Stimulated activated CD4-positive, alpha-beta T cell treated with anti-CD3 and anti-CD28 coated beads, Interleukin-1b, Interleukin-23, amount 100 ng/mL, for 24 hours (primary cell): ENCODE data around the gene FAAH.
"Not testable (repeated sequence)": the region's sequence is repeated elsewhere in the genome, so short reads cannot be mapped to it uniquely, and the experiment has no call there.

Source experiments
- DNase-seq, 4 experiments: peaks; one replicate each; pipeline ENCODE4 v3.0.0-alpha.2; 2020; ENCODE audit warnings: low read depth in 4 of 4, low spot score in 1 of 4

Gene FAAH

DNA sequence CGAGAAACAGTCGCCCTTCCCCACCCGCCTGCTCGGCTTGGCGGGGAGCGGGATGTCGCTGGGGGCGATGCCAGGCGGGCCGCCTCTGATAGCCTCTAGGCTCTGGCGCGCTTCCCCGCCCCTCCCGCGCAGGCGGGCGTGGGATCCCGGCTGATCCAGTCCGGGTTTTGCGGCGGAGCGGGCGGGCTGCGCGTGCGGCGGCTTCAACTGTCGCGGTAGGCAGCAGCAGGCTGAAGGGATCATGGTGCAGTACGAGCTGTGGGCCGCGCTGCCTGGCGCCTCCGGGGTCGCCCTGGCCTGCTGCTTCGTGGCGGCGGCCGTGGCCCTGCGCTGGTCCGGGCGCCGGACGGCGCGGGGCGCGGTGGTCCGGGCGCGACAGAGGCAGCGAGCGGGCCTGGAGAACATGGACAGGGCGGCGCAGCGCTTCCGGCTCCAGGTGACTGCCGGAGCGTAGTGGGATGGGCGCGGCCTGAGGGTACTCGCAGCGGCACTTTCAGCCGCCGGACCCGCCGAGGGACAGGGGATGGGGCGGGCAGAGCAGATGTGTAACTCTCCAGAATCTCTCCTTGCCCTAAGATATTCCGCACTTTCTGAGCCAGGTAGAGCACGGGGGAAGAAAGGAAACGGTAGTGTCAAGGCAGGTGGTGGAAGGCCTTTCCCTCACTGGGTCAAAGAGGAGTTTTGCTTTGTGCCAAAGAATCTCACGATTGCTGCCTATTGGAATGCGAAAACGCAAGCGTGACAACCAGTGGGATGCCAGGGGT lies at the start of gene FAAH:
Gene FAAH (plus strand): TSS at position 210 of the 764 bp plus-strand sequence. CDS start 32 bp downstream, at position 242.
- peak in 3 of 4 experiments; percentile 25 to 36 (median 28) for DNase-seq

DNA sequence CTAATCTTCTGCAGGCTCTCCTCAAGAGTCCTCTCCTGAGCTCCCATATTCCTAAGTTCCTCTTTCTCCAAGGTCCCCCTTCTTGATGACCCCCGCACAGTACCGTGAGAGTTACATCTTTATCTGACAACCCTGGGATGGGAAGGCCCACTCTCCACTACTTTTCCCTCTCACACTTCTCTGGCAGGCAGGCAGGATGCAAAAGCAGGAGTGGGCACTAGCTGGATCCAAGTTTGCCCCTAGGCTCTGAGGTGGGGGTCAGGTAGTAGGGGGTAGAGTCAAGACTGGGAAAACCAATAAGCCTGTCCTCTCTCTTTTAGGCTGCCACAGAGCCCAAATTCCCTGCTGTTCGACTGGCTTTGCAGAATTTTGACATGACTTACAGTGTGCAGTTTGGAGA lies 49.6 kb upstream of the FAAH start:
- no peak for DNase-seq

DNA sequence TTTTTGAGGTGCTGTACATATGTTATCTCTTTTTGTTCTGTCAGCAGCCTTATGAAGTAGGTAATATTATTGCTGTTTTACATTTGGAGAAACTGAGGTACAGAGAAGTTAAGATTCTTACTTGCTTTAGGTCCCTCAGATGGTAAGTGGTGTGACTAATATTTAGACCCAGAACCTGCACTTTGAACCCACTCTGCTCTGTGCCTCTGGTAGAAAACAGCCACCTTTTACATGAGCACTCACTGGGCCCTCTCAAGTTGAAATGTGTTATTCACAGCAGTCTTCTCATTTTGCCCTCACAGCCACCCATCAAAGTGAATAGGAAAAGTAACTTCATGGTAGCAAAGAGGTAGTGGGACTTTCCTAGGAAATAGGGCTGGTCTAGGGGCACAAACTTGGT lies 48.8 kb upstream of the FAAH start:
- DNase-seq, result no peak

DNA sequence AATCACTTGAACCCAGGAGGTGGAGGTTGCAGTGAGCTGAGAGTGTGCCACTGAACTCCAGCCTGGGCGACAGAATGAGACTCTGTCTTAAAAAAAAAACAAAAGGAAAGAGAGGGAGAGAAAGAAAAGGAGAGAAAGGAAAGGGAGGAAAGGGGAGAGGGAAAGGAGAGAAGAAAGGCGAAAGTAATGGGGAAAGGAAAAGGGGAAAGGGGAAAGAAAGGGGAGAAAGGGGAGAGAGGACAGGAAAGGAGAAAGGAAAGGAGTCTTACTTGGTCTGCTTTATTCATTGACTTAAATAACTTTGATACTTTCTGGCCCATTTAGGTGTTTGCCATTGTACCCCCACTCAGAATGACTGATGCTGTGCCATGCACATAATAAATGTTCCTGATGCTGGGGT lies 41.8 kb upstream of the FAAH start:
- DNase-seq, result no peak

DNA sequence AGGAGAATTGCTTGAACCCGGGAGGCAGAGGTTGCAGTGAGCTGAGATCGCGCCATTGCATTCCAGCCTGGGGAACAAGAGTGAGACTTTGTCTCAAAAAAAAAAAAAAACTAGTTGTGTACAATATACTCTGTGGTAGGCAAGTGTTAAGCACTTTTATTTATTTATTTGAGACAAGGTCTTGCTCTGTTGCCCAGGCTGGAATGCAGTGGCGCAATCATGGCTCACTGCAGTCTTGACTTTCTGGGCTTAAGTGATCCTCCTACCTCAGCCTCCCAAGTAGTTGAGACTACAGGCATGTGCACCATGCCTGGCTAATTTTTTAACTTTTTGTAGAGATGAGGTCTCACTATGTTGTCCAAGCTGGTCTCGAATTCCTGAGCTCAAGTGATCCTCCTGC lies 38.2 kb upstream of the FAAH start:
- DNase-seq, result not testable (repeated sequence)

DNA sequence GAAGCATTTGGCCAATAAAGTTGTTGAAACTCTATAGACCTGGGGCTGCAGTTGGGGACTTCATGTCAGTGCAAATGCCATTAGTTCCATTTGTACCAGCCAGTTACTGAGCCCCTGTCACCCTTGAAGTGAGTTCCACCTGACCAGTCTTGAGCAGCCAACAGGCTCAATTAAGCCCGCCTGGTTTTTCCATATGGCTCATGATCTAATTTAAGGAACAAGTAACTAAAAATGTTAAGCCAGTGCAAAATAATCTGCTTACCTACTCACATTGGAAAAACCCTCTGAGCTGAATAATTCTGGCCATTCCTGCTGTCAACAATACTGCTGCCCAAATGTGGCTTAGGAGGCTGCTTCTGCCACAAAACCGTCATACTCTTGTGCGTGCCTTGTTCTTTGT lies 32.0 kb upstream of the FAAH start:
- DNase-seq, result no peak

DNA sequence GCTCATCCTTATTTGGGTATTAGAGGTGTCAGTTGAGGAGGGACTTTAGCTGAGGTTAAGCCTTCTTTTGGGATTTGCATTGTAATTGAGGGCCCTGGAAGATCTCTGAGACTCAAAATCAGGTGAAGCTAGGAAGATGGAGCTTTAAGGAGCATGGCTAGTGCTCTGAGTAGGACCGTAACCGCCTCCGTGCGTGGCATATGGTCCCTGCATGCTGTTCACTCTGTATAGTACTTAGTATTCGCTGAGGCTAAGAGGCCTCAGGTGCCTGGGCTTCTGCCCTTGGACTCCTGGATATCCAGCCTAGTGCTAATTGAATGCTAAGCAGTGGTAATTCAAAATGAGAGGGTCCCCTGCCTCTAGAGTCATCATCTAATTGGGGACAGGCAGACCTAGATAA lies 31.0 kb upstream of the FAAH start:
- no peak for DNase-seq

DNA sequence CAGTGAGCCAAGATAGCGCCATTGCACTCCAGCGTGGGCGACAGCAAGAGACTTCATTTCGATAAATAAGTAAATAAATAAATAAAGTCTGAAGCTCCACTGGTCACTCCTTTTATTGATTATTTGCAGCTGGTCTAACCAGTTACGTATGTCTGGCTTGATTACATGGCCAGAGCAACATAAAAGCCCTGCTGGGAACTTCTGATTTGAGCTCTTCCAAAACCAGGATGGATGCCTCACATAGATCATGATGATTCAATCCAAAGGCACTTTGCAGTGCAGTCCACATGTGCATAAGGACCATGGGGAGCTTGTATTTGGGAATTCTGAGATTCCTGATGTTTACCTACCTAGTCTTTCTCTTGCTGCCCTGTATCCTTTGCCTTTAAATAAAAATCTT lies 29.5 kb upstream of the FAAH start:
- DNase-seq, result no peak

DNA sequence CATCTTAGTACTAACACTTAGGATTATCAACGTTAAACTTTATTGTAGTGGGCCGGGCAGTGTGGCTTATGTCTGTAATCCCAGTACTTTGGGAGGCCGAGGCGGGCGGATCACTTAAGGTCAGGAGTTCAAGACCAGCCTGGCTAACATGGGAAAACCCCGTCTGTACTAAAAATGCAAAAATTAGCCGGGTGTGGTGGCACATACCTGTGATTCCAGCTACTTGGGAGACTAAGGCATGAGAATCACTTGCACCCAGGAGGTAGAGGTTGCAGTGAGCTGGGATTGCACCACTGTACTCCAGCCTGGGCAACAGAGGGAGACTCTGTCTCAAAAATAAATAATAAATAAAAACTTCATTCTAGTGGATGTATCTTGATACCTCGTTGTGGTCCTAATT lies 28.3 kb upstream of the FAAH start:
- DNase-seq, result not testable (repeated sequence)

DNA sequence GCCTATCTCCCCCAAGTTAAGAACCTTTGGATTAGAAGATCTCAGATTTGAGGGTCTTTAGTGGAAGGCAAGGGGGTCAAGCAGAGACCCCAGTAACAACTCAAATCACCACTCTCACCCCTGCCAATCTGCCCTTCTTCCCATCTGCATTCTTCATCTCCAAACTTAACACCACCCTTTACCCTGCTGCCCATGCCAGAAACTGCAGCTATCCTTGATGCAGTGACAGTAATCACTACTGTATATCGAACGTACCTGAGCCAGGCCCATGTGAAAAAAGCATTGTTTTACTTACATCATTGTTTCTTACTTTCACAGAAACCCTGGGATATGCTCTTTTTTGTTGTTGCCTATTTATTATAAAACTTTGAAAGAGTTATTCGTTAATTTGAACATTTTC lies 27.0 kb upstream of the FAAH start:
- DNase-seq, result no peak

DNA sequence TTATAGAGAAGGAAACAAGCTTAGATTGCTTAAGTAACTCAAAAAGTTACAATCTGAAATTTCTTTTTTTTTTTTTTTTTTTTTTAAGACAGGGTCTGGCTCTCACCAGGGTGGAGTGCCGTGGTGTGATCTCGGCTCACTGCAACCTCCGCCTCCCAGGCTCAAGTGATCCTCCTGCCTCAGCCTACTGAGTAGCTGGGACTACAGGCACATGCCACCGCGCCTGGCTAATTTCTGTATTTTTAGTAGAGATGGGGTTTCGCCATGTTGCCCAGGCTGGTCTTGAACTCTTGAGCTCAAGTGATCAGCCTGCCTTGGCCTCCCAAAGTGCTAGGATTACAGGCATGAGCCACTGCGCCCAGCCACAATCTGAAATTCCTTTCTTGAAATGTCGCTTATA lies 26.4 kb upstream of the FAAH start:
- DNase-seq, result not testable (repeated sequence)

DNA sequence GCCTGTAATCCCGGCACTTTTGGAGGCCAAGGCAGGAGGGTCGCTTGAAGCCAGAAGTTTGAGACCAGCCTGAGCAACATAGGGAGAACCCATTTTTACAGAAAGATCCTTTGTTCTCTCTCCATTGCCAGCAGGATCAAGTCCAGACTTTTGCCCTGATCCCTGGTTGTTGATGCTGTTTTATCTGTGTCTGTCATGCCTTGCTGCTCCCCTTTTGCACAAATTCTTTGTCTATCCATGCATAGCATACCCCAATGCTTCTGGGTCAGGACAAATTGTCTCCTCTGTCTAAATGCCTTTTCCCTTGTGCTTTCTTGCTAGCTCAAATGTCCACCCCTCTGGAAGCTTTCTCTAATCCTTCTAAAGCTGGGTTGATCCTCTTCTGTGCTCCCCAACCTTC lies 25.3 kb upstream of the FAAH start:
- DNase-seq, result no peak

DNA sequence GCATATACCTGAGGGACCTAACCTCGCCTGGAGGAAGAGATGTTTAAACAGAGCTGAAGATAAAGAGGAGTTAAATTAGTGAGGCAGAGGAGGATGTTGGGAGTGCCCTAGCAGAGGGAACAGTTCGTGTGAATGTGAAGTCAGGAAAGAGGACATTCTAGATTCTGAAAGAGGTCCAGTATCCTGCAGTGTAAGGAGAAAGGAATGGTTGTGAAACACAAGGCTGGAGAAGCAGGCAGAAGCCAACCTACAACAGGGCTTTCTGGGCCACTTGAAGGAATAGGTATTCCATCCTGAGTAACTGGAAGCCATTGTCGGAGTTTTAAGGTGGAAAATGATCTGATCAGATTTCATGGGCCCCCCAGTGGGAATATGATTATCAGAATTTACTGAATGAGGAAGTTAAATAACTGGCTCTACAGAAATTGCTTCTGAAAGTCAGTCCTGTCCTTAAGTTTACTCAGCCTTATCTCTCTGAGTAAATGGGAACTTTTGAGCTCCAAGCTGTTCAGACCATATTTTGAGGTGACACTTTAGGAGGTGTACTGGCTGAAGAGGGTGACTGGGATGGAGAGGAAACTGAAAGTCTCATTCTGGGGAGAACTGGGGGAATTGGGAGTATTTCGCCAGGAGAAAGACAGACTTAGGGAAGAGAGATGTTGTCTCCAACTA lies 24.4 kb upstream of the FAAH start:
- no peak for DNase-seq

DNA sequence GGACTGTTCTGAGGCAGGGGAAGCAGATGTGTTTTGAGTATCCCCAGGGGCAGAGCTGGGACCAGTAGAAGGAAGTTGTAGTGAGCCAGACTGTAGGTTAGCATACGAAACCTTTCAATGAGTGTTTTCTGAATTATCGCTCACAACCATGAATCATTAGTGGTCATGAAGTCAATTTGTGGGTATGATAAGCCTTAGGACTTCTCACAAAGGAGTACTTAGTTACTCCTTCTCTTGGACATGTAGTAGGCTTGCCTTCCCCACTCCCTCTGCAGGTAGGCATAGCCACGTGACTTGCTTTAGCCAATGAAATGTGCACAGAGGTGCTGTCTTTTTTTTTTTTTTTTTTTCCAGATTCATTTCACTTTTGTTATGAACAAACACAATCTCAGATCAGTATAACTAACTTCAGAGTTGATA lies 23.9 kb upstream of the FAAH start:
- DNase-seq, result no peak

DNA sequence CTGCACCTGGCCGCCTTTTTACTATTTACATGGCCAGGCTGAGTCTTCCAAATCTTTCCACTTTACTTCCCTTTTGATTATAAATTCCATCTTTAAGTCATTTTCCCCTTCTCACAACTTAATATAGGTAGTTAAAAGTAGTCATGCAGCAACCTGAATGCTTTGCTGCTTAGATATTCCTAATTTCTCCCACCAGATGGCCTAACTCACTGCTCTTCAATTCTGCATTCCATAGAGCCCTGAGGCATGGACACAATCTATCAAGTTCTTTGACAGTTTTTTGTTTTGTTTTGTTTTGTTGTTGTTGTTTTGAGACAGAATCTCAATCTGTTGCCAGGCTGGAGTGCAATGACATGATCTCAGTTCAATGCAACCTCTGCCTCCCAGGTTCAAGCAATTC lies 21.7 kb upstream of the FAAH start:
- no peak for DNase-seq

DNA sequence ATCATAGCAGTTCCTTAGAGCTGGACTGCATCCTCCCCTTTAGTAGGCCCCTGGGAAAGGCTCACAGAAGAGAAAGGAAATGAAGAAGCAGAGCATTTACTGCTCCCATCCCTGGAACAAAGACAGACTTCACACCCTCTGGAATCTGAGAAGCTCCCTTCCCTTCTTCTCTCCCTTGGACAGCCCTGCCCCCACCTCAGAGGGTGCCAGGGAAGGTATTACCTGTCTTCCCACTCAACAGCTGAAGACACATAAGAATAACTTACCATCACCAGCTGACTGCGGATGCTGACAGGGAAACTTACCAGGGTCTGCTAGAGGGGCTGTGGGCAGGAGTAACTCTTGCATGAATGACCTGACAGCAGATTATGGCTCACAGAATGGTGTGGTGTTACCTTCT lies 14.1 kb upstream of the FAAH start:
- no peak for DNase-seq

DNA sequence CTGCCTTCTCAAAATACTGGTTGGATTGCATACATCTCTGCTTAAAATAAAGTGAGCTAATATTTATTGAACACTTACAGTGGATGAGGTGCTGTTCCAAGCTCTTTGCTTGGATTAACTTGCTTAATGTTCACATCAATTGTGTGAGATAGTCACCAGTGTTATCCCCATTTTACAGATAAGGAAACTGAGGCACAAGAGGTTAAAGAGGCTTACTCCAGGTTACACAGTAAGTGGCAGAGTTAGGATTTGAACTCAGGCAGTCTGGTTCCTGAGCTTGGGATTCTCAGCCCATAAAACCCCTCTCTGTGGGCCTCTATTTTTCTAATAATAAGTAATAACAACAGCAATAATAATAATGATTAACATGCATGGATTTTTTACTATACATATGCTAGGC lies 13.6 kb upstream of the FAAH start:
- no peak for DNase-seq

DNA sequence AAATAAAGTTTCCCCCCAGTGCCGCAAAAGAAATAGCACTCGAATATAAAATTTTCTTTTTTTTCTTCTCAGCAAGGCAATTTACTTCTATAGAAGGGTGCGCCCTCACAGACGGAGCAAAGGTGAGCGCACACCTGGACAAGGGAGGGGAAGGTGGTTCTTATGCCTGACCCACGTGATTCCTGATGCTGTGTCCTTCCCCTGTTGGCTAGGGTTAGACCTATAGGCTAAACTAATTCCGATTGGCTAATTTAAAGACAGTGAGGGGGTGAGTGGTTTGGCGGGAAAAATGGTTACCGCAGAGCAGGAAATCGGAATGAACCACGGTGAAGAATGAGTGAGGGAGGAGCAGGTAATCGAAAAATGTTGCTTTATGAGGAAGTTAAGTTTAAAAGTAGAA lies 607 bp upstream of the FAAH start:
- DNase-seq, result no peak

DNA sequence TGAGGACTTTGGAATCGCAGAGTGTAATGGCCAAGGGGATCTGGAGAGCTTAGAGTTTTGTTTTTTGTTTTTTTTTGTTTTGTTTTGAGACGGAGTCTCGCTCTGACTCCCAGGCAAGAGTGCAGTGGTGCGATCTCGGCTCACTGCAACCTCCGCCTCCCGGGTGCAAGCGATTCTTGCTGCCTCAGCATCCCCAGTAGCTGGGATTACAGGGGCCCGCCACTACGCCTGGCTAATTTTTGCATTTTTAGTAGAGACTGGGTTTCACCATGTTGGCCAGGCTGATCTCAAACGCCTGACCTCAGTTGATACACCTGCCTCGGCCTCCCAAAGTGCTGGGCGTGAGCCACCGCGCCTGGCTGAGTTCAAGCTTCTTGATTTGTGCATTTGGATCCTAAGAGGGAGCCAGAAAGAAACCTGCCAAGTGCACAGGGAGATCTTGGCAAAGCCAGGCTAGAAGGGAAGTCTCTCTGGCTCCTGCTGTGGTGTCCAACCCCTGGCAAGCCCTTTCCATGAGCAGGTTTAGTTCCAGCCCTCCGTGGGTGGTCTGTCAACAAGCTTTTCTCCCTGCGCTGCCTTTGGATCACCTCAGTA lies 852 bp downstream of the FAAH start:
- DNase-seq, result no peak

DNA sequence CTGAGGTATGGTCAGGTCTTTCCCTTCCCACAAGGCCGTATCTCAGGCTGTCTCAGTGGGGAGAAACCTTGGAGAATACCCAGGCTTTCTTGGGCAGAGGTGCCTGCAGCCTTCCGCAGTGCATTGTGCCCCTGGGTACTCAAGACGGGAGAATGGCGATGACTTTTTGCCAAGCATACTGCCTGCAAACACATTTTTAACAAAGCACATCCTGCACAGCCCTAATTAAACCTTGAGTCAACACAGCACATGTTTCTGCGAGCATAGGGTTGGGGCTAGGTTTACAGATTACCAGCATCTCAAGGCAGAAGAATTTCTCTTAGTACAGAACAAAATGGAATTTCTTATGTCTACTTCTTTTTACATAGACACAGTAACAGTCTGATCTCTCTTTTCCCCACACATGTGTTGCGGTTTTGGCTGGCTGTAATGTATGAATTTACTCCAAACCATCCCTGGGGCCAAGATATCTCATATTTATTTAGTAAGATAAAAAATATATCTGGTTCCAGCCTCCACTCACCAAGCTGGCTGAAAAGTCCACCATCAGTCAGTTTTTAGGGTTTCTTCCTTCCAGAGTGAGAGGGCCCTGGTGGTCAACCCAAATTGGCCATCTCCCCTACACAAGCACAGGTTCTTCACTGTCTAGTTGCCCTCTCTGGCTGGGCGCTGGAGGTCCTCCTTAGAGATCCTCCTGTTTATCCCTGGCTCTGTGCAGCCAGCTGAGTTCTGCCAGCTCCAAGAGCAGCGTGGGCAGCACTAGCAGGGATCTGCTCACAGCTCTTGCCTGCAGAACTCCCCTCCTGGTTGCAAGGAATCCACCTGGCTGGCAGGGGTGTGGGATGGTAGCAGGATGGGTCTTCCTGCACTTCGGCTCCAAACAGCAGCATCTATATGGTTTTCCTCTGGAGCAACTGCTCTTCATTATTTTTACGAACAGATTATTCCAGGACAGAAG lies 2.6 kb downstream of the FAAH start:
- DNase-seq, result no peak

DNA sequence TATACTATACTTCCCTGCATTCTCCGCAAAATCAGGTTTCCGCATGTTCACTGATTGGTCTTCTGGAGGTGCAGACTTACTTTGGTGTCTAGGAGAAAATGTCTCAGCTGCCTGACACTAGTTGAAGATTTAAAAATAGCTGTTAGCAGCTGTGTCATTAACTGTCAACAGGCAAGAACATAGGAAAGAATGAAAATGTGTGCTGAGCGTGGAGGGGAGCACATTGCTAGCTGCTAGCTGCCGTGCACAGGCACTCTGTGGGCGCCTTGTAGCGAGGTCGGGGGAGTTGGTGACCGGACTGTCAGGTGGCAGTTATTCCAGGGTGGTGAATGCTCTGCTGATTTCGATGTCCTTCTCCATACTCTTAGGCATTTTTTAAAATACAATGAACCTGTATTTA lies 5.2 kb downstream of the FAAH start:
- no peak for DNase-seq
